ENCODE measurements around the gene SUFU.
A peak's percentile ranks its signal among the peaks of the same experiment; 100 is the strongest.
"Not testable (repeated sequence)": the region's sequence is repeated elsewhere in the genome, so short reads cannot be mapped to it uniquely, and the experiment has no call there.

Gene SUFU

DNA sequence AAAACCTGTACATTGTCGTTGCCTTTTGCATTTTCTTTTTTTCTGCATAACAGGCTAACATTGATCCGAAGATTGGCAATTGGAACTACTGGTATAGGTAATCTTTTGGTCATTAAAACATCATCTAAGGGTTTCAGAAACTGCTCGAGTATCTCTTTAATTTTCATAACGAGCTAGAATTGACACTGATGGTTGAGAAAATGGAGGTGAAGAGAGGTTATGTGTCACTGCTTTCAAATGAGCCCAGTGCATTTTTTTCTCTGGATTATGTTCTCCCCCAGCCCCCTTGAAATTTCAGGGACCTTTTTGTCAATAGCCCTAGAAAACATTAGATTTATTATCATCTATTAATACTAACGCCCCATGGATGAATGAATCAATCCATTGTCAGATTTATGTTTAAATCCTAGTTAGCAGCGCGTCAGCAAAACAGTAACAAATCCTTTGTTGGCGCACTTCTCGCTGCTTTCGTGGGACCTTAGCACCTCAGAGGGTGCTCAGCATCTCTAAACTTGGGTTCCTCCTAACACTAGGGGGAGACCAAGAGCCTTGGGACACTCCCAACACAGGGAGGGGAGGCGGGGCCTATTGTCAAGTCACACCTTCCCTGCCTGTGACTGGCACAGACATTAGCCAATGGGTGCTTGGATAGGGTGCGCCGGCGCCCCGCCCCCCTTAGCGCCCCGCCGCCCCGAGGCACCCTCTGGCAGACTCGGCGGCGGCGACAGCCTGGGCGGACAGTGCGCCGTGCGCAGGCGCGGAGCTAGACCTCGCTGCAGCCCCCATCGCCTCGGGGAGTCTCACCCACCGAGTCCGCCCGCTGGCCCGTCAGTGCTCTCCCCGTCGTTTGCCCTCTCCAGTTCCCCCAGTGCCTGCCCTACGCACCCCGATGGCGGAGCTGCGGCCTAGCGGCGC lies at the start of gene SUFU:
SUFU (plus strand) TSS at position 709 of the 915 bp plus-strand sequence; CDS start at position 890, 181 bp downstream.
- no peaks in the 10 kb centered on the region for H3K9me3 ChIP-seq (ENCODE audit: control insufficient read depth, low read length)
- H3K36me3 ChIP-seq (ENCODE audit: control insufficient read depth, insufficient read depth, low read length): no peaks in the 10 kb centered on the region
- peak within 1 kb of the TSS; percentile 88 for H3K9ac ChIP-seq (ENCODE audit: low read length)
- peaks cover 18% of the 10 kb centered on the region for H3K4me1 ChIP-seq (ENCODE audit: control insufficient read depth, insufficient read depth, low read length)
- no peaks in the 10 kb centered on the region for H3K27me3 ChIP-seq (ENCODE audit: control insufficient read depth, insufficient read depth, low read length)
- H3K4me3 ChIP-seq (ENCODE audit: low read length): peak within 1 kb of the TSS; percentile 87

DNA sequence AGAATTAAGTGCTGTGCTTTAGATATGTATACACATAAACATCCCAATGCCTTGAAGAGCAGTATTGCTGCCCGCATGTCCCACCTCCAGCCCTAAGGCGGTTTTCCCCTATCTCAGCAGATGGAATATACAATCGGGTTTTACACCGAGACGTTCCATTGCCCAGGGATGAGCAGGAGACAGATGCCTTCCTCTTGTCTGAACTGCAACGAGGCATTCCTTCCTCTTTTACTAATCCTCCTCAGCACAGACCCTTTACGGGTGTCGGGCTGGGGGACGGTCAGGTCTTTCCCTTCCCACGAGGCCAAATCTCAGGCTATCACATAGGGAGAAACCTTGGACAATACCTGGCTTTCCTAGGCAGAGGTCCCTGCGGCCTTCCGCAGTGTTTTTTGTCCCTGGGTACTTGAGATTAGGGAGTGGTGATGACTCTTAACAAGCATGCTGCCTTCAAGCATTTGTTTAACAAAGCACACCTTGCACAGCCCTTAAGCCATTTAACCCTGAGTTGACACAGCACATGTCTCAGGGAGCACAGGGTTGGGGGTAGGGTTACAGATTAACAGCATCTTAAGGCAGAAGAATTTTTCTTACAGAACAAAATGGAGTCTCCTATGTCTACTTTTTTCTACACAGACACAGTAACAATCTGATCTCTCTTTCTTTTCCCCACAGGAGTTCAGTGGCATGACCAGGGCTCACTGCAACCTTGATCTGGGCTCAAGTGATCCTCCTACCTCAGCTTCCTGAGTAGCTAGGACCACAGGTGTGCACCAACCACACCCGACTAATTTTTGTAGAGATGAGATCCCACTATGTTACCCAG lies 48.9 kb upstream of the SUFU start:
- not testable (repeated sequence) for H3K9ac ChIP-seq (ENCODE audit: low read length); H3K9me3 ChIP-seq (ENCODE audit: control insufficient read depth, low read length); H3K27me3 ChIP-seq (ENCODE audit: control insufficient read depth, insufficient read depth, low read length); H3K4me3 ChIP-seq (ENCODE audit: low read length); H3K36me3 ChIP-seq (ENCODE audit: control insufficient read depth, insufficient read depth, low read length)
- peaks cover 14% of the 10 kb centered on the region for H3K4me1 ChIP-seq (ENCODE audit: control insufficient read depth, insufficient read depth, low read length)

DNA sequence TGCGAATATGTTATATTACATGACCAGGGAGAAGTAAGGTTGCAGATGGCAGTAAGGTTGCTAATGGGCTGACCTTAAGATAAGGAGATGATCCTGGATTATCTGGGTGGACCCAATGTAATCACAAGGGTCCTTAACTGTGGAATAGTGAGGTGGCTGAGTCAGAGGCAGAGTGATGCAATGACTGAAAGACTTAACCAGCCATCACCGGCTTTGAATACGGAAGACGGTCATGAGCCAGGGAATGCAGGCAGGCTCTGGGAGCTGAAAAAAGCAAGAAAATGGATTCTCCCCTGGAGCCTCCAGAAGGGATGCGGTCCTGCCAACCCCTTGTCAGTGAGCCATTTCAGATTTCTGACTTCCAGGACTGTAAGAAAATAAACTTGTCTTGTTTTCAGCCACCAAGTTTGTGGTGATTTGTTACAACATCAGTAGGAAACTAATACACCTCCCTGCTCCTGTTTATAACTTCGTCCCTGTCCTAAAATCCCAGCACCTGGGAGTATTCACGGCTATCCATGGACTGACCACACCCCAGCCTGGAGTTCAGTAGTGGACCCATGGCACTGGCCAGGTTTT lies 47.8 kb upstream of the SUFU start:
- H3K9me3 ChIP-seq (ENCODE audit: control insufficient read depth, low read length): no peaks in the 10 kb centered on the region
- no peak overlapping the region for H3K9ac ChIP-seq (ENCODE audit: low read length)
- H3K4me1 ChIP-seq (ENCODE audit: control insufficient read depth, insufficient read depth, low read length): peaks cover 17% of the 10 kb centered on the region
- H3K36me3 ChIP-seq (ENCODE audit: control insufficient read depth, insufficient read depth, low read length): peaks cover 5% of the 10 kb centered on the region
- no peaks in the 10 kb centered on the region for H3K27me3 ChIP-seq (ENCODE audit: control insufficient read depth, insufficient read depth, low read length)
- H3K4me3 ChIP-seq (ENCODE audit: low read length): no peak overlapping the region

DNA sequence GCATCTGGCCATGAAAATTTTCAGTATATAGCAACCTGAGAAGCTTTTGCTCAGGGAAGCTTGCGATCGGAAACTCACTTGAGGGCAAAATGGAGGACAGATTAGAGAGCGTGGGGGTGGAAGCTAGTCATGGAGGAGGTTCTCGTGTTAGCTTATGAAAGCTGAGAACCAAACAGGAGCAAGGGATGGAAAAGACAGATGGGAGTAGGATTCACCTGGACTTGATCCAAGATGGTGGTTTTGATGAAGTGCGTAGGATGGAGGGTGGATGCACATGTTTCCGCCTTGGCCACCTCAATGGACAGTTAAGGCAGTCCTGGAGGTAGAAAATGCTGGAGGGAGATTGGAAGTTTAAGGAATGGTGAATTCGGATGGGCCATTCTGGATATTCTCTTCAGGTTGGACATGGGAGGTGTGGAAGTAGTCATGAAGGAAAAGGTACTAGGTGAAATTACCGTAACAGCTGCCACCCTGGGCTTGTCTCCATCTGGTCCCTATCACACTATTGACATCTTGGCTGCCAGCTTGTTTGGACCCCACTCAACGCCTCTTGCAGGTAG lies 46.1 kb upstream of the SUFU start:
- Histone ChIP-seq H3K36me3 (ENCODE audit: control insufficient read depth, insufficient read depth, low read length) (peaks cover 3% of the 10 kb centered on the region), H3K9ac (ENCODE audit: low read length) (no peak overlapping the region), H3K9me3 (ENCODE audit: control insufficient read depth, low read length) (no peaks in the 10 kb centered on the region), H3K27me3 (ENCODE audit: control insufficient read depth, insufficient read depth, low read length) (no peaks in the 10 kb centered on the region), H3K4me3 (ENCODE audit: low read length) (no peak overlapping the region), H3K4me1 (ENCODE audit: control insufficient read depth, insufficient read depth, low read length) (peaks cover 23% of the 10 kb centered on the region)

DNA sequence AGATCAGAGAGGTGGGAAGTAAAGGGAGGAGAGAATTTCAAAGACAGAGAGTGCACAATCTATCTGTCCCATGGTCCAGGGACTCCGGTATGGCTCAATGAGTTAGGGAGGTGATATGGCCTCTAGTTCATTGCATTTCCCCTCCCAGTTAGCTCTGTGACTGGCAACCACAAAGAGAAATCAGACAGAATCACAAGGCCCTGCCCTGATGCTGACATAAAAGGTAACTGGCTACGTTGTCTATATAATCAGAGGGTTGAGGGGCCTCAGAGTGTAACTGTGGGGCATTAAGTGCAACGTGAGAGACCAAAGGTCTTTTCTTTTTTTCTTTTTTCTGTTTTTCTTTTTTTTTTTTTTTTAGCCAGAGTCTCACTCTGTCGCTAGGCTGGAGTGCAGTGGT lies 45.1 kb upstream of the SUFU start:
- peaks cover 22% of the 10 kb centered on the region for H3K4me1 ChIP-seq (ENCODE audit: control insufficient read depth, insufficient read depth, low read length)
- H3K4me3 ChIP-seq (ENCODE audit: low read length): no peak overlapping the region
- H3K9me3 ChIP-seq (ENCODE audit: control insufficient read depth, low read length): no peaks in the 10 kb centered on the region
- H3K9ac ChIP-seq (ENCODE audit: low read length): no peak overlapping the region
- H3K36me3 ChIP-seq (ENCODE audit: control insufficient read depth, insufficient read depth, low read length): no peaks in the 10 kb centered on the region
- no peaks in the 10 kb centered on the region for H3K27me3 ChIP-seq (ENCODE audit: control insufficient read depth, insufficient read depth, low read length)

DNA sequence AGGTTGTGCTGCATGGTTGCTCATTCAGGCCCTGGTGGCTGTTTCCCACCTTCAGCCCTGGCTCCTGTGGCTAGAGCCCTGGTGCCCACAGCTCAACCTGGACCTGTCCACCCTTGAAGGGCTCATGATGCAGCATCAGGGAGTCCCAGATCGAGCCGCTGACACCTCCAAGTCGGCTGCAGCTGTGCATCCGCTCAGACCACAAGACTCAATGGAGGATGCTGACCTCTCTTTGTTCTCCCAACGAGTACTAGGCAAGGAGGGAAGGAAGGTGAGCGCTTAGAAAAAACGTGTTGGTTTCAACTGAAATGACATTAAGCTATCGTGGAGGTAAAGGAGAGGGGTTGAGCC lies 43.0 kb upstream of the SUFU start:
- Histone ChIP-seq H3K36me3 (ENCODE audit: control insufficient read depth, insufficient read depth, low read length) (no peaks in the 10 kb centered on the region), H3K4me3 (ENCODE audit: low read length) (peak overlapping the region; percentile 53), H3K9me3 (ENCODE audit: control insufficient read depth, low read length) (no peaks in the 10 kb centered on the region), H3K9ac (ENCODE audit: low read length) (peak overlapping the region; percentile 65), H3K4me1 (ENCODE audit: control insufficient read depth, insufficient read depth, low read length) (peaks cover 22% of the 10 kb centered on the region), H3K27me3 (ENCODE audit: control insufficient read depth, insufficient read depth, low read length) (no peaks in the 10 kb centered on the region)

DNA sequence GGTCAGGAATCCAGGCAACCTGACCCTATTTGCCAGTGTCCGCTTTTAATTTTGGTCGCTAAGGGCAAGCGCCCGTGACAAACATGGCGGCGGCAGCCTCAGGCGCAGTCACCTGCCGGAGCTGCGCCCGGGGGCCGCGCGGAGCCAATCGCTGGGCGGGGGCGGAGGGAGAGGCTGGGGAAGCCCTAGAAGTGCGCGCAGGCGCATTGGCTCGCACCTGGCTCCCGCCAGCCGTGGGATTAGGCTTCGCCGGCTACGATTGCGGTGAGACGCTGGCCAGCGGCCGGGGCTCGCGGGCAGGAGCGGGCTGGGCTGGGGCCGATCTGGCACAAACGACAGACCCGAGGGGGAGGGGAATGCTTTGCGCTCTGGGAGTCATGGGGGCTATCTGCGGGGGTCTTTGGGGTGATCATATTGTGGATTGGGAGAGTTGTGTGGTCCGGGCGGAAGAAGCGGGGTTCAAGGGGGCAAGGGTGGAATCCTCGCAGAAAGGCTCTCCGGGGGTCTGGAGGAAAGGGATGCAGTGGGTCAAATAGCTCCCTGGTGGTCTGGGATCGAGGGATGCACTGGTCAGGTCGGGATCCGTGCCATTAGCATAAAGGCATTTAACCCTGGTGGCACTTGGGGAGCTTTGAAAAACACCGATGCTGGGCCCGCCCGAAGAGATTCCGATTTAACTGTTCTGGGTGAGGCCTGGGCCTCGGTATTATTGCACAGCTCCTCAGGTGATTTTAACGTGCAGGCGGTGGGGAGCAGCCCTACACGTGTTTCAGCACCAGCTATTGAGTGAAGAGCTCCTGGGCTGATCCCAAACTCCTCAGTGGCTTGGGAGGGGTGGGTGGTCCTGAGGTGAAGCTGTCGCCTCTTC lies 42.4 kb upstream of the SUFU start:
- Histone ChIP-seq H3K9me3 (ENCODE audit: control insufficient read depth, low read length) (no peaks in the 10 kb centered on the region), H3K9ac (ENCODE audit: low read length) (peak overlapping the region; percentile 65), H3K4me1 (ENCODE audit: control insufficient read depth, insufficient read depth, low read length) (peaks cover 22% of the 10 kb centered on the region), H3K27me3 (ENCODE audit: control insufficient read depth, insufficient read depth, low read length) (no peaks in the 10 kb centered on the region), H3K4me3 (ENCODE audit: low read length) (peak overlapping the region; percentile 53), H3K36me3 (ENCODE audit: control insufficient read depth, insufficient read depth, low read length) (no peaks in the 10 kb centered on the region)

DNA sequence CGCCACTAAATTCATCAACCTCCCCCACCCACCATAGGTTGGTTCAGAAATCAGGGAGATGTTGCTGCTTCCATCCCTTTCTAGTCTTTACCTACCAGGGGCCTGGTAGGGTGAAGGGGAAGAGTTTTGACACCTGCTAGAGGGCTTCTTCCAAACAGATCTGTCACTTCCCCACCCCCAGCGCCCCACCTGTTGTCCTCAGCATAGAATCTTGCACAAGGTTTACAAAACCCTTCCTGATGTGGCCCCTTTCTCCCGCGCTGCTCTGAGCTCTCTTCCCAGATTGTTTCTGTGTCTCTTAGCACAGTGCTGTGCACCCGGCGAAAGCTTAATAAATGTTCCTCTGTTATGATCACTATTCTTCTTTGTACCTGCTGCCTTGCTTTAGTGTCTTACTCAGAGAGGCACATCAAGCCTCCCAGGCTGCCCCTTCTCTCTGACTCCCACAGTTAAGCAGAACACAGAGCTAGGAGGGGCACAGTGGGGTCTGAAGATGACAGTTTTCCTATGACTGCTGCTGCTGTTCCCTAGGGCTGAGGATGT lies 41.2 kb upstream of the SUFU start:
- Histone ChIP-seq H3K27me3 (ENCODE audit: control insufficient read depth, insufficient read depth, low read length) (no peaks in the 10 kb centered on the region), H3K9me3 (ENCODE audit: control insufficient read depth, low read length) (no peaks in the 10 kb centered on the region), H3K4me3 (ENCODE audit: low read length) (no peak overlapping the region), H3K9ac (ENCODE audit: low read length) (peak overlapping the region; percentile 13), H3K36me3 (ENCODE audit: control insufficient read depth, insufficient read depth, low read length) (no peaks in the 10 kb centered on the region), H3K4me1 (ENCODE audit: control insufficient read depth, insufficient read depth, low read length) (peaks cover 22% of the 10 kb centered on the region)

DNA sequence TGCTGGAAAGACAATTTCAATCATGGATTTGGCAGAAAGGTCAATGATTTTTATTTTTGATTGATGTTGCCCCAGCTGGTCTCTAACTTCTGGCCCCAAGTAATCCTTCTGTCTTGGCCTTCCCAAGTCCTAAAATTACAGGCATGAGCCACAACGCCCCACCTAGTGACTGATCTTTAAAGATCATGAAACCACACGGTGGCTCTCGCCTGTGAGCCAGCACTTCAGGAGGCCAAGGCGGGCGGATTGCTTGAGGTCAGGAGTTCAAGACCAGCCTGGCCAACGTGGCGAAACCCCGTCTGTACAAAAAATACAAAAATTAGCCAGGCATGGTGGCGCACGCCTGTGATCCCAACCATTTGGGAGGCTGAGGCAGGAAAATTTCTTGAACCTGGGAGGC lies 39.8 kb upstream of the SUFU start:
- Histone ChIP-seq H3K4me1 (ENCODE audit: control insufficient read depth, insufficient read depth, low read length) (peaks cover 22% of the 10 kb centered on the region), H3K4me3 (ENCODE audit: low read length) (no peak overlapping the region), H3K27me3 (ENCODE audit: control insufficient read depth, insufficient read depth, low read length) (no peaks in the 10 kb centered on the region), H3K9me3 (ENCODE audit: control insufficient read depth, low read length) (no peaks in the 10 kb centered on the region), H3K36me3 (ENCODE audit: control insufficient read depth, insufficient read depth, low read length) (no peaks in the 10 kb centered on the region), H3K9ac (ENCODE audit: low read length) (no peak overlapping the region)

DNA sequence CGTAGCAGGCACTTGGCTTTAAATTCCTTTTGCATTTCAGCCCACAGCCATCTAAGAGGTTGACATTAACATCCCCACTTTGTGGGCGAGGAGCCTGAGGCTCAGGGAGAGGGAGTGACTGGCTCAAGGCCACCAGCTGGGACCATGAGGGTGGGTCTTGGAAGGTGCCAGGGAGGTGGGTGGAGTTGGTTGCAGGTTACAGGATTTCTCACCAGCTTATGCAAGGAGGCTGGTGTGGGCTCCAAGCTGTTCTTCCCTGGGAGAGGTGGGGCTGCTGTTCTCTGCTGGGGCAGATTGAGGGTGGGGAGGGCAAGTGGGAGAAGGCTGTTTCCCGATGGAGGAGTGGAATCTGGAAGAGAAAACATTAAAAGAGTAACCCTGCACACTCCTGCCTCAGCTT lies 38.3 kb upstream of the SUFU start:
- H3K4me1 ChIP-seq (ENCODE audit: control insufficient read depth, insufficient read depth, low read length): peaks cover 22% of the 10 kb centered on the region
- no peak overlapping the region for H3K4me3 ChIP-seq (ENCODE audit: low read length)
- no peaks in the 10 kb centered on the region for H3K9me3 ChIP-seq (ENCODE audit: control insufficient read depth, low read length)
- no peak overlapping the region for H3K9ac ChIP-seq (ENCODE audit: low read length)
- H3K27me3 ChIP-seq (ENCODE audit: control insufficient read depth, insufficient read depth, low read length): no peaks in the 10 kb centered on the region
- no peaks in the 10 kb centered on the region for H3K36me3 ChIP-seq (ENCODE audit: control insufficient read depth, insufficient read depth, low read length)

DNA sequence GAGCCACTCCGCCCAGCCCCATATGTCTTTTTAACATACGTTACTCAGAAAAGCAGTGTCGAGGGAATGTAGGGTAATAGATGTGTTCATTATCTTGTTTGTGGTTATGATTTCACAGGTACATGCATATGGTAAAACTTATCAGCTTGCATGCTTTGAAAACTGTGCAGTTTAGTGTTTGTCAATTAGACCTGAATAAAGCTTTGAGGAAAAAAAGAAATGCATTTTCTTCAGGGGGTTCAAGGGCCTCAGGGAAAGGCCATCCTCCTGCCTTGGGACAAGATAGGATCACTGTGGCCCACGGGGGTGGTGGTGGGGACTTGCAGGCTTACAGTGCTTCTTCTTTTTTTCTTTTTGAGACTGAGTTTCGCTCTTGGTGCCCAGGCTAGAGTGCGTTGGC lies 36.5 kb upstream of the SUFU start:
- Histone ChIP-seq H3K9me3 (ENCODE audit: control insufficient read depth, low read length) (no peaks in the 10 kb centered on the region), H3K36me3 (ENCODE audit: control insufficient read depth, insufficient read depth, low read length) (no peaks in the 10 kb centered on the region), H3K4me1 (ENCODE audit: control insufficient read depth, insufficient read depth, low read length) (peaks cover 6% of the 10 kb centered on the region), H3K4me3 (ENCODE audit: low read length) (no peak overlapping the region), H3K27me3 (ENCODE audit: control insufficient read depth, insufficient read depth, low read length) (no peaks in the 10 kb centered on the region), H3K9ac (ENCODE audit: low read length) (peak overlapping the region; percentile 29)
